CD4-positive, alpha-beta T cell treated with Interleukin-1 beta for 1 hour (primary cell): ENCODE data around the gene BBOX1.
"Not testable (repeated sequence)": the region's sequence is repeated elsewhere in the genome, so short reads cannot be mapped to it uniquely, and the experiment has no call there.

ENCODE experiments used
- DNase-seq, 2 donors: peaks; one replicate each; pipeline ENCODE4 v3.0.0-alpha.2; 2020 to 2022

BBOX1 gene

GRCh38 chr11:27040302-27041115, at the start of gene BBOX1:
TSS of gene BBOX1 (plus strand) at chr11:27040815. CDS start at chr11:27055431, 14,616 bp downstream.
- DNase-seq, result no peak

- no peak for DNase-seq
Observed at GRCh38 chr11:26992031-26992541, 48.5 kb upstream of the BBOX1 start.

DNA sequence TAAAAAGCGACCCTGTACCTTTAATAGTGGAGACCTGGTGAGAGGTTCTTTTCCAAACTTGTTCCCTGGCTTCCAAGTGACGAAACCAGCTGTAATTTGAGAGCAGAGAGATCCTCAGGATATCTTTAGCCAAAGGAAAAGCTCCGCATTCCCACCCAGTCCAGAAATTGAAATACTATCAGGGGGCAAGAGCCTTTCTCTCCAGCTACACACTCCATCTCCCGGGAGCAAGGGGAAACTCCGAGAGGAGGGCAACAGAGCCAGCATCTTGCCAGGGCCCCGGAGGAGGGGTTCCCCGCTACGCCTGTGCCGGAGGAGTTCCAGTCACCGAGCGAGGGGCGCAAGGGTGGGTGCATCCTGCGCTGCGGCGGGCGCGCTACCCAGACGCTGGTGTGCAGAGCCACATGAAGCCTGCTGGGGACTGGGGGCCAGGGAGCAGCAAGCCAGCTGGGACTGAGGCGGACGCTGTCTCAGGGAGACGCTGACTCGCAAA, 46.6 kb upstream of the BBOX1 start, which contains the start of gene FIBIN:
TSS of gene FIBIN (plus strand) at position 148 of the 493 bp plus-strand sequence. CDS start 415 bp downstream, outside the sequence.
- no peak for DNase-seq

GRCh38 chr11:26994631-26995095, 46.0 kb upstream of the BBOX1 start:
- no peak for DNase-seq

DNA sequence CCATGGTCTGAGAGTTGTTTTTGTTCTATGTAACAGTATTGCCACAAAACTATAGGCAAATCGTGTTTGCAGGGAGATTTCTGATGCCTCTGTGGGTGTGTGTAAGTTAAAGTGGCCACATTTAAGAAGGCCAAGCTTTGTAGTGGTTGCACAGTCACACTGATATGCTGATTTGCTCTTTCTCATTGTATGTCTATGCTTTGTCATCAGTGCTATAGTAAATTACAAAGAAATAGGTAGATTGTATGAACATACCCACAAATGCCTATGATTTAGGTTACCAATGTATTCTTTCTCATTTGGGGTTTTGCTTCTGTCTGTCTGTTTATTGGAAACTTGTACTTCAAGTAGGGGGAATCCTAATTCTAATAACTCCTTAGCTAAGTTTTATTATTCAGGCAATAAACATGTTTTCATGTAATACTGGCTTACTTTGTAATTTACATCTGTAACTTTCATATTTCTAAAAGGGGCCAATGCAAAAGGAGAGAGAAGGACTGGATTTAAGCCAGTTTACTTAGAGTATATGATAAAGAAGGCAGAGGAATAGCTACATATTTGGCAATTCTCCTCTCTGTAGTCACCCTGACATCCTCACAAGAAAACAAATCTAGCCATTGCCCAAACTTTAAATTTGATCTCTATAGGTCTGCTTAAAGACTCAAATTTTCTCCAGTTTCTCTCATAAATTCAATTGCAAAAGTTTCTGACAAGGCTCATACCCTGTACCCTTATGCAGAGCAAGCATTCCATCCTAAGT, 44.7 kb upstream of the BBOX1 start:
- DNase-seq, result no peak

- DNase-seq, result no peak
Observed at GRCh38 chr11:26997378-26997777, 43.2 kb upstream of the BBOX1 start.

- DNase-seq, result not testable (repeated sequence)
Observed at GRCh38 chr11:27001136-27001730, 39.4 kb upstream of the BBOX1 start.

DNA sequence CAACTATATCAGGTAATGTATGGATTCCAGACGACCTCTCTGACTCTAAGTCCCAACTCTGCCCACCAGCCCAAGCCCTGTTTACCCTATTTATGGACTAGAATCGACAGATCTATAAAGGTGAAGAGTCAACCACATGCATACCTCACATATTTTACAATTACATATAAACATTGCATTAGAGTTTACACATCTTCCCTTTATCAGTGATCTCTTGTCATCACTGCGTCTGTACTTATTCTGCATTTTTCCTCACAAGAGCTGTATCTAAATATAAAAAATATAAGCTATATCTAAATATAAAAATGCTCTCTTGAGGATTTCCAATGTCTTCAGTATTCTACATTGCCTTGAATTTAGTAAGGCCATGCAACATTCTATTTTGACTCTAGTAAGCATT, 38.2 kb upstream of the BBOX1 start:
- no peak for DNase-seq

- DNase-seq, result no peak
Observed at GRCh38 chr11:27002838-27003237, 37.8 kb upstream of the BBOX1 start.

DNA sequence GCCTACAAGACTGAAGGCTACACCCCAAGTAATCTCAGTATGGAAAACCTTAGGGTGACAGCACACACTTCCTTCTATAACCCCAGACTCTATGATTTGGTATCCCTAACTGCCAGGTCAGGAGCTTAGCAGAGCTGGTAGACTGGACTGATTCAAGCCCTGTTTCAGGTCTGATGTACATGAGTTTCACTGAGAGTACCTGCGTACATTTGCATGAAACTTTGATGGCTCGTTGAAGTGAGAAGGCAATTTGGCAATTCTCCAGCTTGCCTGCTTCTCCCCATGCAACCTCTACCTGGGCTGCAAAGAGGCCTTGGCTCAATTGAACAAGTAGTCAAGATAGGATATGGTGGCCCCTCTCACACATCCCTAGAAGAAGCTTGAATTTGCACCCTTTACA, 36.5 kb upstream of the BBOX1 start:
- no peak for DNase-seq

DNA sequence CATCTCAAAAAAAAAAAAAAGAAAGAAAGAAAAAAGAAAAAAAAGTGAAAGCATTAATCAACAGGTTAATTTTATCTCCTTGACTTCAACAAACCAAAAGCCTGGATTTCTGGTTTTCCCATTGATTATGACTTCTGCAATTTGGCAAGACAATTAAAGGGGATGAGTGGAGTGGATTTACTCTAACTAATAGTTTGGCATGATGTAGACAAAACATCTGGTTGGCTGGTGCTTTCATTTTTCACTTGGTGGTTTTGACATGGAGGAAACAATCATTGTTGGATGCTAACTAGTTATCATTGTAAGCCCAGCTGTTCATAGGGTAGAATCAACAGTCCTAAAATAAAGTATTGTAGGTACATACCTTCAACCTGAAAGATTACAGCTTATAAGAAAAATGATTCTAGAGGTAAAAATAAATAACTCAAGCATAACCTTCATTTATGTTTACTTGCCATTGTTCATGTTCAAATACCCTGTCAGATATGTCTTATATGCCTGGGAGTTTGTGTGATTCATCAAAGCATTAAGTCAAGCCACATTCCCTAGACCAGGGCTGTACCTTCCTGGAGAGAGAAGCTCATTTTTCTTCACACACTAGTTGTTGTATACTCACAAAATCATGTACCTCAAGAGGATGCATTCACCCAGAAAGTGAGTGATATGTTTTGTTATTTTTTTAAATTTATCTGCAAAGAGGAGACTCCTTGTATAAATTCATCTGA, 31.6 kb upstream of the BBOX1 start:
- DNase-seq, result no peak

DNA sequence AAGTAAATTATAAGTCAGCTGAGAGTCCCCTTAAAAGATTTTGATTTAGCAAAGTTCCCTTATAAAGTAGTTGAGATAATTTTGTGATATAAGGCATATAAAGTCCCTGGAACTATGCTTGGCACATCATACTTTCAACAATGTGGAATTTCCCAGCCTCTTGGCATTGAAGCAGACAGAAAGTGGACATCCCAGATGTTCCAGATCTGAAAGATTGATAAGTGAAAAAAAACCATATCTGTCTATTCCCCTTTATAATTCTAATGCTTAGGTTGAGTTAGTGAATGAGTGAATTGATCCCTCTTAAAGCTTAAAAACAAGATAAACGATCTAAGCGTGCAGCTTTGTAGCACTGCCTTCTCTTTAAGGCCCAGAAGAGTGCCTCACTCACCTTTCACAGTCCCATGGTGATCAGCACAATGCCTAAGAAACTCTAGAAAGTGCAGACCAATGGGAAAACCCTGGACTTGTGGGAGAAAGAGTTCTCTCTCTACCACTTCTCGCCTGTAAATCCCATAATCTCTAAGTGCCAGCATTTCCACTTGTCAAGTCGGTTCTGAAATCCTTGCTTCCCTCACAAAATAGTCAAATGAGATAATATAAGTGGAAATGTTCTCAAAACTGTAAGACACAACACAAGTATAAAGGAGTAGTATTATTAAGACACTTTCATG, 28.9 kb upstream of the BBOX1 start:
- no peak for DNase-seq

DNA sequence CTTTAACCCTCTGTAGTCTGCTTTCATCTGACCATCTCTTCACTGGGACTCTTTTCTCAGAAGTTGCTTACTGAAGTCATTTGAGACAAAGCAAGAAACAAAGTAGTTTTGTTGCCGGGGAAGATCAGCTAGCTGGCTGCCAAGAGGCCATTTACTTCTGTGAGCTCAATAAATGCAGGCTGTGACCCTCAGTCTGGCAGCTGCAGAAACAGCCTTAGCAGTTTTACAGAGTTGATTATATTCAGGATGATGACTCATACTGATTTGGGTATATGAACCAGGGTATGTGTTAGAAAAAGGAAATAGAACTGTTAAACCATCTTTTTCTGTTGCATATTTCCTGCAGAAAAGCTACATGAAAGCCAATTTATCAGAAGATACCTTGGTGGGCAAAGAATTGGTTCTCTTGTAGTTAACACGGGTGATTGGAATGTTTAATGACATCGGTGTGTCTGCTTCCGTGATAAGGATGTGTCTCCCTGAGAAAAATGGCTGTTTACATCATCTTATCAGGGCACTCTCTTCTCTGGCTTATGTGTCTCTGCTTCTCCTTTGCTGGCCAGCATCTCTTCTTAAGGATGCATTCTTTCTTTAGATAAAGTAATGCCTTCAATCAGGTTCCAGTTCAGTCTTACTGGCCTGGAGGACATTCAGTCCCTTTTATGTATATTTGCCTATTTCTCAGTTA, 28.2 kb upstream of the BBOX1 start:
- DNase-seq, result no peak

- no peak for DNase-seq
Observed at GRCh38 chr11:27013781-27014361, 26.7 kb upstream of the BBOX1 start.

- DNase-seq, result no peak
Observed at GRCh38 chr11:27018902-27019529, 21.6 kb upstream of the BBOX1 start.

- no peak for DNase-seq
Observed at GRCh38 chr11:27020751-27021150, 19.9 kb upstream of the BBOX1 start.

GRCh38 chr11:27022659-27023251, 17.9 kb upstream of the BBOX1 start:
- no peak for DNase-seq

DNA sequence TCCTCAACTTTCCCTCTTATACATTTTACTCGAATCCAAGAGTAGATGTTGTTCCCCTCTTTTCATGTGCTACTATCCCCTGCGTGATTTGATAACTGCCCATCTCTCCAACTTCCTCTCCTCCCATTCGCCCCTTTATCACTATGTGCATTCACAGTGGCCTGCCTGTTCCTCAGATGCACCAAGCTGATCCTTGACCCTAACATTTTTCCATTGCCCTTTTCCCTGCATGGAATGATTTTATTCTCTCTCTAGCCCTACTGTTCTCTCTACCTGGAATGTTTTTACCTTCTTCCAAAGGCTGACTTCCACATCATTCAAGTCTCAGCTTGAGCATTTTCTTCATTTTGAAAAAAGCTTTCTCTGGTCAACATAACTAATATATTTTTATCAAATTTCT, 15.8 kb upstream of the BBOX1 start:
- DNase-seq, result no peak

DNA sequence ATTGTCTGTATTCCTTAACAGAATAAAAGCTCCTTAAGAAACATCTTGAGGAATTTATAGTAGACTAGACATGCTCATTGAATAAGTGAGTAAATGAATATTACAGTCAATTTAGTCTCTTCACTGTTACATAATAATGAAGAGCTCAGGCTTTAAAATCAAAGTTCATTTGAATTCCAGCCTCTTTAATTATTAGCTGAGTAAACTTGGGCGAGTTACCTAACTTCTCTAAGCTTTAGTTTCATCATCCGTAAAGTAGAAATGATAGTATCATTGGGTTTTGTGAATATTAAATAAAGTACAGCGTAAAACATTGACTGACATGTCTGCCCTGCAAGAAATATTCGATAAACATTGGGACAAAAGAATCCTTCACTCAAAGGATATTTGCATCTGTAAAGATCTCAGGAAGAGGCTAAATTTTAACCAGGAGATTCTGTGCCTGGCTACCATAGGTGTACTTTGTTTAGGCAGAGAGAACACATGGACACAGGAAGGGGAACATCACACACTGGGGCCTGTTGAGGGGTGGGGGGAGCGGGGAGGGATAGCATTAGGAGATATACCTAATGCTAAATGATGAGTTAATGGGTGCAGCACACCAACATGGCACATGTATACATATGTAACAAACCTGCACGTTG, 15.2 kb upstream of the BBOX1 start:
- DNase-seq, result no peak
